ENCODE measurements around the gene SREBF2. TPM values are rescaled to one million over a fixed set of nuclear protein-coding genes. Genes with fewer than 3 reads are reported as not detected.

Gene SREBF2
- total and polyA plus RNA-seq, 9 of the 15 experiments (the other 6 are each of a cell fraction or from before 2014, with no cell fraction given): 1.1 to 84.2 (median 26.9) TPM

DNA sequence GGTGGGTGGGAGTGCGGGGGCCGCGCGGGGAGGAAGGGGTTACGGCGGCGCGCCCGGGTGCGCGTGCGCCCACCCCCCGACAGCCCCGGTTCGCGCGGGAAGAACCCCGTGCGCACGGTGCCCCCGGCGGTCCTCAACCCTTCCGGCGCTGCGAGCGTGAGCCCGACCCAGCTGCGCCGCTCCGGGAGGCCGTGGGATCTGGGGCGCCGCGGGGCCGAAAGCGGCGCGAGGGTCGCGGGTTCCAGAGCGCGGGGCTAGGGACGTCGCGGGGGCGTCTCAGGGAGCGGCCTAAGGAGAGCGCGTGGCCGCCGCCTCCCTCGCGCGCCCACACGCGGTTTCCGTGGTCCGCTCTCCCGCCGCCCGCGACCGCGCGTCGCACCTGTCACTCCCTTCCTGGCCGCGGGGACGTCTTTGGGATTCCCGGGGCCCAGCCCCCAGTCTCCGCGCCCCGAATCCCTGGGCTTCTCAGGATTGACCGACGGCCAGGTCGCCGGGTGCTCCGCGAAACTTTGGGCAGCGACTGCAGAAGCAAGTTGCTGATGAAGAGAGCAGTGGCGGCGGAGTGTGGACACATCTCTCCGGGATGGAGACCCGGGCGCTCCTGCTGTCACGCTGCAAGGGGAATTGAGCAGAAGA lies 582 bp downstream of the SREBF2 start (continued):
- TF ChIP-seq POLR2AphosphoS5 (IDR thresholded peaks at IDR 0.05; ENCODE audit: control insufficient read depth, insufficient read depth, low read depth, low read length) (peak; percentile 7; the same call in 1 of the 2 replicates), IFI16 (CRISPR knock-in tag; IDR thresholded peaks at IDR 0.05) (no peak), ZNF551 (CRISPR knock-in tag; IDR thresholded peaks at IDR 0.05) (no peak), PURB (CRISPR knock-in tag; IDR thresholded peaks at IDR 0.05; ENCODE audit: low read depth) (no peak), POLR2G (IDR thresholded peaks at IDR 0.05; ENCODE audit: low read depth, low read length) (peak; percentile 39; the same call in 1 of the 2 replicates), ZNF707 (CRISPR knock-in tag; conservative IDR thresholded peaks at IDR 0.05) (no peak), JUNB (CRISPR knock-in tag; conservative IDR thresholded peaks at IDR 0.05) (no peak), NFIC (IDR thresholded peaks at IDR 0.05) (no peak), NONO (IDR thresholded peaks at IDR 0.05; ENCODE audit: low read depth in 2 of 2, low read length in 1 of 2) (no peak), EP400 (IDR thresholded peaks at IDR 0.05) (peak; percentile 22; the same call in 1 of the 2 replicates), HDAC1 (IDR thresholded peaks at IDR 0.05) (no peak), NR3C1 (CRISPR knock-in tag; IDR thresholded peaks at IDR 0.05) (0 out of 2 replicates have a peak, but pooled peaks have one; percentile 27), ESRRA (IDR thresholded peaks at IDR 0.05; ENCODE audit: borderline replicate concordance, low read depth) (no peak), ZNF143 (CRISPR knock-in tag; IDR thresholded peaks at IDR 0.05) (no peak), ZNF644 (tag; IDR thresholded peaks at IDR 0.05; ENCODE audit: low read depth) (no peak), GATAD2A (IDR thresholded peaks at IDR 0.05) (no peak), RBFOX2 (IDR thresholded peaks at IDR 0.05; ENCODE audit: low read depth, low read length) (peak; percentile 65), GTF2F1 (IDR thresholded peaks at IDR 0.05; ENCODE audit: low read depth, low read length) (no peak), ZNF408 (CRISPR knock-in tag; IDR thresholded peaks at IDR 0.05; ENCODE audit: low read depth) (no peak), BACH1 (tag; IDR thresholded peaks at IDR 0.05) (no peak), SIN3A (IDR thresholded peaks at IDR 0.05; ENCODE audit: borderline replicate concordance in 2 of 2, control insufficient read depth in 1 of 2, low read depth in 2 of 2, low read length in 2 of 2) (0 out of 4 replicates have a peak, but pooled peaks of 1 of the 2 experiments have one; percentile 26), KDM5B (IDR thresholded peaks at IDR 0.05; ENCODE audit: insufficient replicate concordance, low read depth, low read length) (no peak)
- TF ChIP-seq, protein P1, sequence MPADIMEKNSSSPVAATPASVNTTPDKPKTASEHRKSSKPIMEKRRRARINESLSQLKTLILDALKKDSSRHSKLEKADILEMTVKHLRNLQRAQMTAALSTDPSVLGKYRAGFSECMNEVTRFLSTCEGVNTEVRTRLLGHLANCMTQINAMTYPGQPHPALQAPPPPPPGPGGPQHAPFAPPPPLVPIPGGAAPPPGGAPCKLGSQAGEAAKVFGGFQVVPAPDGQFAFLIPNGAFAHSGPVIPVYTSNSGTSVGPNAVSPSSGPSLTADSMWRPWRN (IDR thresholded peaks at IDR 0.05; ENCODE audit: low read depth): no peak
- TF ChIP-seq, protein P2, sequence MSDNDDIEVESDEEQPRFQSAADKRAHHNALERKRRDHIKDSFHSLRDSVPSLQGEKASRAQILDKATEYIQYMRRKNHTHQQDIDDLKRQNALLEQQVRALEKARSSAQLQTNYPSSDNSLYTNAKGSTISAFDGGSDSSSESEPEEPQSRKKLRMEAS (CRISPR knock-in tag; IDR thresholded peaks at IDR 0.05): peak; percentile 58; the same call in 1 of the 2 replicates
- TF ChIP-seq, protein P3, sequence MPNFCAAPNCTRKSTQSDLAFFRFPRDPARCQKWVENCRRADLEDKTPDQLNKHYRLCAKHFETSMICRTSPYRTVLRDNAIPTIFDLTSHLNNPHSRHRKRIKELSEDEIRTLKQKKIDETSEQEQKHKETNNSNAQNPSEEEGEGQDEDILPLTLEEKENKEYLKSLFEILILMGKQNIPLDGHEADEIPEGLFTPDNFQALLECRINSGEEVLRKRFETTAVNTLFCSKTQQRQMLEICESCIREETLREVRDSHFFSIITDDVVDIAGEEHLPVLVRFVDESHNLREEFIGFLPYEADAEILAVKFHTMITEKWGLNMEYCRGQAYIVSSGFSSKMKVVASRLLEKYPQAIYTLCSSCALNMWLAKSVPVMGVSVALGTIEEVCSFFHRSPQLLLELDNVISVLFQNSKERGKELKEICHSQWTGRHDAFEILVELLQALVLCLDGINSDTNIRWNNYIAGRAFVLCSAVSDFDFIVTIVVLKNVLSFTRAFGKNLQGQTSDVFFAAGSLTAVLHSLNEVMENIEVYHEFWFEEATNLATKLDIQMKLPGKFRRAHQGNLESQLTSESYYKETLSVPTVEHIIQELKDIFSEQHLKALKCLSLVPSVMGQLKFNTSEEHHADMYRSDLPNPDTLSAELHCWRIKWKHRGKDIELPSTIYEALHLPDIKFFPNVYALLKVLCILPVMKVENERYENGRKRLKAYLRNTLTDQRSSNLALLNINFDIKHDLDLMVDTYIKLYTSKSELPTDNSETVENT (CRISPR knock-in tag; IDR thresholded peaks at IDR 0.05): no peak
